ENCODE measurements around the gene HDAC8. TPM values are rescaled to one million over a fixed set of nuclear protein-coding genes. Genes with fewer than 3 reads are reported as not detected.
"Not testable (repeated sequence)": the region's sequence is repeated elsewhere in the genome, so short reads cannot be mapped to it uniquely, and the experiment has no call there.

Gene HDAC8
- total RNA-seq, 4 donors from 2014 or later, result 28.7 to 33.9 (median 30.0) TPM

- TF ChIP-seq POLR2A (IDR thresholded peaks at IDR 0.05) (no peak), EP300 (IDR thresholded peaks at IDR 0.05) (no peak)
- TF ChIP-seq, protein P1, sequence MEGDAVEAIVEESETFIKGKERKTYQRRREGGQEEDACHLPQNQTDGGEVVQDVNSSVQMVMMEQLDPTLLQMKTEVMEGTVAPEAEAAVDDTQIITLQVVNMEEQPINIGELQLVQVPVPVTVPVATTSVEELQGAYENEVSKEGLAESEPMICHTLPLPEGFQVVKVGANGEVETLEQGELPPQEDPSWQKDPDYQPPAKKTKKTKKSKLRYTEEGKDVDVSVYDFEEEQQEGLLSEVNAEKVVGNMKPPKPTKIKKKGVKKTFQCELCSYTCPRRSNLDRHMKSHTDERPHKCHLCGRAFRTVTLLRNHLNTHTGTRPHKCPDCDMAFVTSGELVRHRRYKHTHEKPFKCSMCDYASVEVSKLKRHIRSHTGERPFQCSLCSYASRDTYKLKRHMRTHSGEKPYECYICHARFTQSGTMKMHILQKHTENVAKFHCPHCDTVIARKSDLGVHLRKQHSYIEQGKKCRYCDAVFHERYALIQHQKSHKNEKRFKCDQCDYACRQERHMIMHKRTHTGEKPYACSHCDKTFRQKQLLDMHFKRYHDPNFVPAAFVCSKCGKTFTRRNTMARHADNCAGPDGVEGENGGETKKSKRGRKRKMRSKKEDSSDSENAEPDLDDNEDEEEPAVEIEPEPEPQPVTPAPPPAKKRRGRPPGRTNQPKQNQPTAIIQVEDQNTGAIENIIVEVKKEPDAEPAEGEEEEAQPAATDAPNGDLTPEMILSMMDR (IDR thresholded peaks at IDR 0.05), result no peak
- Histone ChIP-seq H3K36me3 (no peaks in the 10 kb centered on the region), H3K27ac (no peak overlapping the region), H3K9me3 (no peaks in the 10 kb centered on the region), H3K4me1 (no peaks in the 10 kb centered on the region), H3K4me3 (no peak overlapping the region), H3K27me3 (peaks cover 0 to 16% of the 10 kb centered on the region in 2 donors)
- DNase-seq (ENCODE audit: low spot score in 2 of 2), result no peak
- WGBS, 2 donors, result 47 to 55% methylated on average over 2 of the region's 2 CpGs
Measured at GRCh38 chrX:72609313-72609712, 36.7 kb upstream of the HDAC8 start.

DNA sequence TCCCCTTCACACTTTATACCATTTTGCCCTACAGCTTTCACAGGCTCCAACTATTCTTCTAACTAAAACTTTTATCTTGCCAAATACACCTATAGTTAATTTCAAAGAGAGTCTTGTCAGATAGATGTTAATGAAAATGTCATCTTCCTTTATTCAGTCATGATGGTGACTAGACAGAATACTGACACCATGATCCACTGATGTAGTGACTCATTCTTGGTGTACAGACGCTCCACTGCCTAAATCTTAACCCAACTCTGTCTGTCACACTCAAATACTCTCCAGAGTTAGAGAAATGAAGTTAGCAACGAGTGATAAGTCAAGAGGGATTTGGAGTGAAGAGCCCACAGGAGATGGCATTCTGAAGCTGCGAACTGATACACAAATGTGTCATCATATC lies 32.1 kb upstream of the HDAC8 start:
- Histone ChIP-seq H3K36me3 (no peaks in the 10 kb centered on the region), H3K27ac (no peak overlapping the region), H3K4me1 (no peaks in the 10 kb centered on the region), H3K27me3 (peaks cover 0 to 4% of the 10 kb centered on the region in 2 donors), H3K4me3 (no peak overlapping the region), H3K9me3 (no peaks in the 10 kb centered on the region)
- WGBS, 2 donors, result 65 to 81% methylated on average over 3 of the region's 3 CpGs
- TF ChIP-seq, protein P1 (IDR thresholded peaks at IDR 0.05), result no peak
- no peak for TF ChIP-seq EP300 (IDR thresholded peaks at IDR 0.05)
- TF ChIP-seq POLR2A (IDR thresholded peaks at IDR 0.05), result no peak
- no peak for DNase-seq (ENCODE audit: low spot score in 2 of 2)

GRCh38 chrX:72604112-72604511 lies 31.5 kb upstream of the HDAC8 start:
- WGBS, 2 donors, result 83 to 92% methylated on average over 2 of the region's 2 CpGs
- H3K4me3 ChIP-seq, result no peak overlapping the region
- no peaks in the 10 kb centered on the region for H3K4me1 ChIP-seq

GRCh38 chrX:72591038-72591437 lies 18.4 kb upstream of the HDAC8 start:
- not testable (repeated sequence) for H3K9me3 ChIP-seq; H3K4me3 ChIP-seq; H3K27ac ChIP-seq; H3K36me3 ChIP-seq; H3K4me1 ChIP-seq; DNase-seq (ENCODE audit: low spot score in 2 of 2); H3K27me3 ChIP-seq
- WGBS, 2 donors, result 75 to 92% methylated on average over 4 of the region's 4 CpGs

More at GRCh38 chrX:72604112-72604511, 31.5 kb upstream of the HDAC8 start:
- no peak overlapping the region for H3K27ac ChIP-seq
- no peaks in the 10 kb centered on the region for H3K9me3 ChIP-seq
- no peak for TF ChIP-seq POLR2A (IDR thresholded peaks at IDR 0.05)
- TF ChIP-seq EP300 (IDR thresholded peaks at IDR 0.05), result no peak
- TF ChIP-seq, protein P1 (IDR thresholded peaks at IDR 0.05), result no peak
- H3K27me3 ChIP-seq, result peaks cover 0 to 4% of the 10 kb centered on the region in 2 donors
- H3K36me3 ChIP-seq, result no peaks in the 10 kb centered on the region
- no peak for DNase-seq (ENCODE audit: low spot score in 2 of 2)

- no peak for DNase-seq (ENCODE audit: low spot score in 2 of 2)
- Histone ChIP-seq H3K36me3 (no peaks in the 10 kb centered on the region), H3K4me1 (no peaks in the 10 kb centered on the region), H3K27me3 (no peaks in the 10 kb centered on the region), H3K4me3 (no peak overlapping the region), H3K9me3 (no peaks in the 10 kb centered on the region), H3K27ac (no peak overlapping the region)
- TF ChIP-seq EP300 (IDR thresholded peaks at IDR 0.05) (no peak), POLR2A (IDR thresholded peaks at IDR 0.05) (no peak)
- TF ChIP-seq, protein P1 (IDR thresholded peaks at IDR 0.05), result no peak
- WGBS, 2 donors, result 79 to 97% methylated on average over 3 of the region's 3 CpGs
Measured at GRCh38 chrX:72584163-72584562, 11.5 kb upstream of the HDAC8 start.

Data from tibial nerve (tissue), 4 donors.